ENCODE results near the gene PAQR7. TPM values are rescaled to one million over a fixed set of nuclear protein-coding genes. Genes with fewer than 3 reads are reported as not detected.

The PAQR7 gene, protein sequence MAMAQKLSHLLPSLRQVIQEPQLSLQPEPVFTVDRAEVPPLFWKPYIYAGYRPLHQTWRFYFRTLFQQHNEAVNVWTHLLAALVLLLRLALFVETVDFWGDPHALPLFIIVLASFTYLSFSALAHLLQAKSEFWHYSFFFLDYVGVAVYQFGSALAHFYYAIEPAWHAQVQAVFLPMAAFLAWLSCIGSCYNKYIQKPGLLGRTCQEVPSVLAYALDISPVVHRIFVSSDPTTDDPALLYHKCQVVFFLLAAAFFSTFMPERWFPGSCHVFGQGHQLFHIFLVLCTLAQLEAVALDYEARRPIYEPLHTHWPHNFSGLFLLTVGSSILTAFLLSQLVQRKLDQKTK
- polyA plus RNA-seq: 2.9 and 4.1 TPM in 2 replicates
- 4.6 and 4.9 TPM in 2 replicates for polyA minus RNA-seq

DNA sequence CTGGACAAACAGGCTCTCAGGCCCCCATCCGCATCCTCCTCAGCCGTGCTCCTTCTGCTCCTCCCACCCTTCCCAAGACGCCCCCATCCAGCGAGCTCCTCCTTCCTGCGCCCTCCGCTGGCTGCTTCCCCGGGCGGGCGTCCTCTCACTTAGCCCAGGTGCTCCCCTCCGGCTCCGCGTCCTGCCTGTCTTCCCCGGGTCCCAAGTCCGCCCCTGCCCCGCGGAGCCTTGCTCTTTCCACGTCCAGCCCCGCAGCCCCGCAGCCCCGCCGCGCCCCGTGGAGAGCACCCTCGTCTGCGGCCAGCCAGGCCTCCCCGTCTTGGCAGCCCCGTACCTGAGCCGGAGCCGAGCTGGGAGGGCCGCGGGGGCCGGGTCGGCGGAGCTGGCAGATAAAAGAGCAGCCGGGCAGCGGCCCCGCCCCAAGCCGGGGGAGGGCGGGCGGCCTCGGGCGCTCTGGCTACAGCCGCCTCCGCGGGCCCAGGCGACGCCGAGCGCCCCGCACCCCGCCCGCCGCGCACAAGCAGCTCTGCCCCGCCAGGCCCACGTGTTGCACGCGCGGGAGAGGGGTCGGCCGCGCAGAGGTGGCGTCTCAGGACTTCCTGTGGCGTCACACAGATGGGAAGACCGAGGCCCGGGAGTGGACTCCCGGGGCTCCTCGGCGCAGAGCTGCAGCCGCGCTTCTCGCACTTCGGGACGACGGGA, at the start of gene PAQR7:
Gene PAQR7 (minus strand): TSS at position 555 of the 702 bp plus-strand sequence. CDS start 11,869 bp downstream, outside the sequence.
- Histone ChIP-seq H3K4me2 (ENCODE audit: low read length) (no peak within 1 kb of the TSS), H4K20me1 (ENCODE audit: insufficient read depth) (no peaks in the 10 kb centered on the region), H3K79me2 (replicated peaks; ENCODE audit: insufficient read depth, low read length) (no peaks in the 10 kb centered on the region), H3K36me3 (ENCODE audit: insufficient read depth, low read length) (no peaks in the 10 kb centered on the region), H3F3A (ENCODE audit: insufficient read depth, low read length, poor library complexity, severe bottlenecking) (no peaks in the 10 kb centered on the region), H3K27ac (ENCODE audit: low read length) (no peak within 1 kb of the TSS), H2AFZ (ENCODE audit: low read depth, low read length) (no peak within 1 kb of the TSS), H3K27me3 (ENCODE audit: insufficient read depth, low read depth, low read length) (peaks cover 21% of the 10 kb centered on the region), H3K9me3 (ENCODE audit: low read length) (no peaks in the 10 kb centered on the region), H3K4me3 (ENCODE audit: low read length) (peak within 1 kb of the TSS; percentile 64), H3K9ac (ENCODE audit: low read length) (peak within 1 kb of the TSS; percentile 61), H3K9me2 (ENCODE audit: insufficient read depth, low read length) (no peaks in the 10 kb centered on the region)
- peak; percentile 24 for TF ChIP-seq TAF1 (IDR thresholded peaks at IDR 0.05; ENCODE audit: low read depth)
- TF ChIP-seq, protein P1, sequence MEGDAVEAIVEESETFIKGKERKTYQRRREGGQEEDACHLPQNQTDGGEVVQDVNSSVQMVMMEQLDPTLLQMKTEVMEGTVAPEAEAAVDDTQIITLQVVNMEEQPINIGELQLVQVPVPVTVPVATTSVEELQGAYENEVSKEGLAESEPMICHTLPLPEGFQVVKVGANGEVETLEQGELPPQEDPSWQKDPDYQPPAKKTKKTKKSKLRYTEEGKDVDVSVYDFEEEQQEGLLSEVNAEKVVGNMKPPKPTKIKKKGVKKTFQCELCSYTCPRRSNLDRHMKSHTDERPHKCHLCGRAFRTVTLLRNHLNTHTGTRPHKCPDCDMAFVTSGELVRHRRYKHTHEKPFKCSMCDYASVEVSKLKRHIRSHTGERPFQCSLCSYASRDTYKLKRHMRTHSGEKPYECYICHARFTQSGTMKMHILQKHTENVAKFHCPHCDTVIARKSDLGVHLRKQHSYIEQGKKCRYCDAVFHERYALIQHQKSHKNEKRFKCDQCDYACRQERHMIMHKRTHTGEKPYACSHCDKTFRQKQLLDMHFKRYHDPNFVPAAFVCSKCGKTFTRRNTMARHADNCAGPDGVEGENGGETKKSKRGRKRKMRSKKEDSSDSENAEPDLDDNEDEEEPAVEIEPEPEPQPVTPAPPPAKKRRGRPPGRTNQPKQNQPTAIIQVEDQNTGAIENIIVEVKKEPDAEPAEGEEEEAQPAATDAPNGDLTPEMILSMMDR (IDR thresholded peaks at IDR 0.05; ENCODE audit: poor library complexity, severe bottlenecking): no peak
- no peak for TF ChIP-seq RAD21 (conservative IDR thresholded peaks at IDR 0.05)
- TF ChIP-seq, protein P2, sequence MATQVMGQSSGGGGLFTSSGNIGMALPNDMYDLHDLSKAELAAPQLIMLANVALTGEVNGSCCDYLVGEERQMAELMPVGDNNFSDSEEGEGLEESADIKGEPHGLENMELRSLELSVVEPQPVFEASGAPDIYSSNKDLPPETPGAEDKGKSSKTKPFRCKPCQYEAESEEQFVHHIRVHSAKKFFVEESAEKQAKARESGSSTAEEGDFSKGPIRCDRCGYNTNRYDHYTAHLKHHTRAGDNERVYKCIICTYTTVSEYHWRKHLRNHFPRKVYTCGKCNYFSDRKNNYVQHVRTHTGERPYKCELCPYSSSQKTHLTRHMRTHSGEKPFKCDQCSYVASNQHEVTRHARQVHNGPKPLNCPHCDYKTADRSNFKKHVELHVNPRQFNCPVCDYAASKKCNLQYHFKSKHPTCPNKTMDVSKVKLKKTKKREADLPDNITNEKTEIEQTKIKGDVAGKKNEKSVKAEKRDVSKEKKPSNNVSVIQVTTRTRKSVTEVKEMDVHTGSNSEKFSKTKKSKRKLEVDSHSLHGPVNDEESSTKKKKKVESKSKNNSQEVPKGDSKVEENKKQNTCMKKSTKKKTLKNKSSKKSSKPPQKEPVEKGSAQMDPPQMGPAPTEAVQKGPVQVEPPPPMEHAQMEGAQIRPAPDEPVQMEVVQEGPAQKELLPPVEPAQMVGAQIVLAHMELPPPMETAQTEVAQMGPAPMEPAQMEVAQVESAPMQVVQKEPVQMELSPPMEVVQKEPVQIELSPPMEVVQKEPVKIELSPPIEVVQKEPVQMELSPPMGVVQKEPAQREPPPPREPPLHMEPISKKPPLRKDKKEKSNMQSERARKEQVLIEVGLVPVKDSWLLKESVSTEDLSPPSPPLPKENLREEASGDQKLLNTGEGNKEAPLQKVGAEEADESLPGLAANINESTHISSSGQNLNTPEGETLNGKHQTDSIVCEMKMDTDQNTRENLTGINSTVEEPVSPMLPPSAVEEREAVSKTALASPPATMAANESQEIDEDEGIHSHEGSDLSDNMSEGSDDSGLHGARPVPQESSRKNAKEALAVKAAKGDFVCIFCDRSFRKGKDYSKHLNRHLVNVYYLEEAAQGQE (IDR thresholded peaks at IDR 0.05; ENCODE audit: borderline replicate concordance): no peak
- peak; percentile 11 for TF ChIP-seq SMC3 (conservative IDR thresholded peaks at IDR 0.05; ENCODE audit: poor library complexity)
- no peak for TF ChIP-seq EZH2 (IDR thresholded peaks at IDR 0.05; ENCODE audit: borderline replicate concordance, insufficient read depth, low read length, poor library complexity, severe bottlenecking)
- TF ChIP-seq EP300 (conservative IDR thresholded peaks at IDR 0.05; ENCODE audit: poor library complexity, severe bottlenecking): peak; percentile 19
- peak; percentile 46 for TF ChIP-seq MXI1 (conservative IDR thresholded peaks at IDR 0.05; ENCODE audit: poor library complexity, severe bottlenecking)
- TF ChIP-seq POLR2AphosphoS5 (IDR thresholded peaks at IDR 0.05): no peak

DNA sequence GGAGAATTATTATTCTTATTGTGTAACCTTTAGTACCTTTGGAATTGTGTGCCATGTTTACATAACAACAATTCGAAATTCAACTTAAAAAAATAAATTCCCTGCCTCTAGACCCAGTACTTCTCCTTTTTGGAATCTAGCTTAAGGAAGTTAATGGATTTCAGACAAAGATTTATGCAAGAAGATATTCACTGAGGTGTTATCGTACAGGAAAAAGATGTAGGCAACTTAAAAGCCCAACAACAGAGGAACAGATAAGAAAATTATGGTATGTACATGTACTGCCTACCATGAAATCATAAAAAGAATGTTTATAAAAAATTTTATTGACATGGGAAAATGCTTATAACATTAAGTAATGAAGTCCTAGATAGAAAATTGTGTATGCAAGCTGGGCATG, 48.9 kb upstream of the PAQR7 start:
- Histone ChIP-seq H3K79me2 (replicated peaks; ENCODE audit: insufficient read depth, low read length) (no peaks in the 10 kb centered on the region), H3K36me3 (ENCODE audit: insufficient read depth, low read length) (no peaks in the 10 kb centered on the region), H4K20me1 (ENCODE audit: insufficient read depth) (no peaks in the 10 kb centered on the region), H3K9ac (ENCODE audit: low read length) (no peak overlapping the region), H3K27me3 (ENCODE audit: insufficient read depth, low read depth, low read length) (peaks cover 17% of the 10 kb centered on the region), H3K4me3 (ENCODE audit: low read length) (no peak overlapping the region), H3K4me2 (ENCODE audit: low read length) (no peak overlapping the region), H3K9me3 (ENCODE audit: low read length) (no peaks in the 10 kb centered on the region), H3K9me2 (ENCODE audit: insufficient read depth, low read length) (no peaks in the 10 kb centered on the region), H3F3A (ENCODE audit: insufficient read depth, low read length, poor library complexity, severe bottlenecking) (peaks cover 11% of the 10 kb centered on the region), H2AFZ (ENCODE audit: low read depth, low read length) (no peak overlapping the region), H3K27ac (ENCODE audit: low read length) (no peak overlapping the region)
- TF ChIP-seq TAF1 (IDR thresholded peaks at IDR 0.05; ENCODE audit: low read depth) (no peak), RAD21 (conservative IDR thresholded peaks at IDR 0.05) (no peak), EP300 (conservative IDR thresholded peaks at IDR 0.05; ENCODE audit: poor library complexity, severe bottlenecking) (no peak), SMC3 (conservative IDR thresholded peaks at IDR 0.05; ENCODE audit: poor library complexity) (no peak)
- TF ChIP-seq, protein P1 (IDR thresholded peaks at IDR 0.05; ENCODE audit: poor library complexity, severe bottlenecking): no peak
- TF ChIP-seq, protein P2 (IDR thresholded peaks at IDR 0.05; ENCODE audit: borderline replicate concordance): no peak
